SK-N-MC (cell line): ENCODE measurements around the gene POLR2L.
A peak's percentile ranks its signal among the peaks of the same experiment; 100 is the strongest.

ENCODE experiments used
- DNase-seq: peaks from one replicate; pipeline ENCODE4 v3.0.0-alpha.2; 2011; ENCODE audit warnings: low read depth, low spot score
- H3K27ac ChIP-seq: fragments of 200-600 bp; sonication (generic); 2 replicates; pipeline ENCODE4 v1.5.1; 2016; ENCODE audit warnings: mixed run types
- H3K36me3 ChIP-seq: fragments of 200-600 bp; sonication (generic); 2 replicates; pipeline ENCODE4 v1.6.1; 2017; ENCODE audit warnings: antibody characterized with exemption, low read length, mixed read lengths; ENCODE audit not compliant: insufficient read depth
- H3K4me3 ChIP-seq: fragments of 200-600 bp; sonication (generic); 2 replicates; pipeline ENCODE4 v1.5.1; 2016
- H3K9ac ChIP-seq: fragments of 200-600 bp; sonication (generic); 2 replicates; pipeline ENCODE4 v1.8.0; 2017; ENCODE audit warnings: mixed run types, mixed read lengths; ENCODE audit not compliant: insufficient read length
- H3K9me3 ChIP-seq: fragments of 200-600 bp; sonication (generic); 2 replicates; pipeline ENCODE4 v1.6.1; 2017; ENCODE audit warnings: low read depth, mild to moderate bottlenecking, antibody characterized with exemption, low read length, moderate library complexity, mixed read lengths
- EZH2 ChIP-seq: fragments of 200-600 bp; sonication (generic); IDR thresholded peaks from one replicate; pipeline ENCODE4 v1.6.1; 2017; ENCODE audit warnings: antibody characterized with exemption
- FOXP2 ChIP-seq: optimal IDR thresholded peaks from 2 replicates; pipeline ENCODE3; 2011; ENCODE audit warnings: mild to moderate bottlenecking, moderate library complexity; ENCODE audit not compliant: insufficient read depth; ENCODE audit errors: extremely low read length, control extremely low read depth
- POLR2AphosphoS5 ChIP-seq: IDR thresholded peaks from 2 replicates; pipeline ENCODE4 v1.6.1; 2012; ENCODE audit warnings: mild to moderate bottlenecking, low read depth, low read length, borderline replicate concordance

The POLR2L gene

DNA sequence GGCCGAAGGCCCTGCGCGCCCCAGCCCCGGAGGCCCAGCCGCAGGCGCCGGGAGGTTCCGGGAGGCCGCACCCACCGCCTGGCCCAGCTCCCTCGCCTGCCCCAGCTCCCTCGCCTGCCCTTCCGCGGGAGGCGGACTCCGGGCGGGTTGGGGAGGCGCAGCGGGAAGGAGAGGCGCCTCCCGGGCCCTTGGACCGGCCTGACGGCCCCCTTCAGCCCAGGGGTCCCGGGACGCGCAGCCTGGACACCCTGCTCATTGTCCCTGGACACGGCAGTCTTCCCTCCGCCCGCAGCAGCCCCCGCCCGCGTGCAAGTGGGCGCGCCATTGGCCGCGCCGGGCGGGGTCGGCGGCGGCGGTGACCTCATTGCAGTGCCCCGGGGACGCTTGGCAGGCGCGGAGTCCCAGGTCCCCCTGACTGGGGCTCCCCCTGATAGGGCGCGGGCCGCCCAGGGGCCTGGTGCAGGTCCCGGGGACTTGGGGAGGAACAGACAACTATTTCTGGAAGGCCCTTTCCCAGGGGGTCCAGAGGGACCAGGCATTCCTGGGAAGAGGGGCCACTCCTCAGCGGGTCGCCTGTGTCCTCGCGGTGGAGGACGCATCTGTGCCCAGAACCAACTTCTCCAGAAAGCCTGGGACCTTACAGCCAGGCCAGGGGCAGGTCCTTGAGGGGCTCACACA lies 9.1 kb downstream of the POLR2L start:
- H3K9me3 ChIP-seq: no peaks in the 10 kb centered on the region
- peak overlapping the region; percentile 67 for H3K9ac ChIP-seq
- H3K27ac ChIP-seq: no peak overlapping the region
- peak overlapping the region; percentile 78 for H3K4me3 ChIP-seq
- TF ChIP-seq FOXP2 (no peak), POLR2AphosphoS5 (no peak), EZH2 (no peak)
- peaks cover 15% of the 10 kb centered on the region; the same call in 1 of the 2 replicates for H3K36me3 ChIP-seq
- no peak for DNase-seq

GRCh38 chr11:832529-833113 lies 9.7 kb downstream of the POLR2L start, which contains the start of gene CD151:
Gene CD151 (plus strand): TSS chr11:832952. CDS start chr11:836070, 3,118 bp downstream.
- peak within 1 kb of the TSS; percentile 67 for H3K9ac ChIP-seq

GRCh38 chr11:831961-832528 lies 10.3 kb downstream of the POLR2L start:
- Histone ChIP-seq H3K4me3 (peak overlapping the region; percentile 84), H3K27ac (no peak overlapping the region), H3K36me3 (peaks cover 4% of the 10 kb centered on the region; the same call in 1 of the 2 replicates), H3K9ac (peak overlapping the region; percentile 57), H3K9me3 (no peaks in the 10 kb centered on the region)
- DNase-seq: no peak
- TF ChIP-seq FOXP2 (no peak), EZH2 (no peak), POLR2AphosphoS5 (no peak)

More at GRCh38 chr11:832529-833113, 9.7 kb downstream of the POLR2L start, which contains the start of gene CD151:
- peak within 1 kb of the TSS; percentile 84 for H3K4me3 ChIP-seq
- no peak for DNase-seq
- TF ChIP-seq POLR2AphosphoS5 (peak; percentile 60; the same call in 1 of the 2 replicates), FOXP2 (no peak), EZH2 (no peak)
- H3K27ac ChIP-seq: no peak within 1 kb of the TSS
- peaks cover 10% of the 10 kb centered on the region; the same call in 1 of the 2 replicates for H3K36me3 ChIP-seq
- no peaks in the 10 kb centered on the region for H3K9me3 ChIP-seq

DNA sequence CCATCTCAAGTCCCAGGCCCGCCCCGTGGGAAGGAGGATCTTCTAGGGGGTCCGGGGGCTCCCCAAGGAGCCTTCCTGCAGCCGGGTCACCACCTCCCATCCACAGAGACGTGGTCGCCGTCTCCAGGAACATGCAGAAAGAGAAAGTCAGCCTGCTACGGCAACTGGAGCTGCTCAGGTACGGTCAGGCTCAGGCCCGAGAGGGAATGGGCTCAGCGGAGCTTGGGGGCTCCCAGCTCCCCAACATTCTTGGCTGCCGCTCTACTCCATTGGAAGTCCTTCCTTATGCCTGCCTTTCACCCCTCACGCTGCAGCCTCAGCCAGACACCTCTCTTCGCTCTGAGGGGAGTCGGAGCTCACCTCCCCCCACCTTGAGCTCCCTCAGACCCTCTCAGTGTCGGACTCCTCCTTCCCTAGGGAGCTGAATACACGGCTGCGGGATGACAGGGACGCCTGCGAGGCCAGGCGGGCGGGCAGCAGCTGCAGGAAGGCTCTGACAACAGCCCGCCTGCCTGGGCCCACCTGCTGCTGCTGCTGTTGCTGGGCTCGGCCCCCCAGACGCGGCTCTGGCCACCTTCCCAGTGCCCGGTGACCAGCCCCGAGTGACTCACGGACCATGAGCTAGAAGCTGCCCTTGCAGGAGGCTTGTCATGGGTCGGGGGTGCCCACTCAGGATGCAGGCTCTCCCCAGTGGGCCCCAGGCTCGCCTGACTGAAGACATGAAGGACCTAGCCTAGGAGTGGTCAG lies 11.0 kb downstream of the POLR2L start:
- Histone ChIP-seq H3K27ac (no peak overlapping the region), H3K9me3 (no peaks in the 10 kb centered on the region), H3K4me3 (peak overlapping the region; percentile 86), H3K9ac (no peak overlapping the region), H3K36me3 (no peaks in the 10 kb centered on the region)
- TF ChIP-seq POLR2AphosphoS5 (no peak), EZH2 (no peak), FOXP2 (no peak)
- DNase-seq: no peak

DNA sequence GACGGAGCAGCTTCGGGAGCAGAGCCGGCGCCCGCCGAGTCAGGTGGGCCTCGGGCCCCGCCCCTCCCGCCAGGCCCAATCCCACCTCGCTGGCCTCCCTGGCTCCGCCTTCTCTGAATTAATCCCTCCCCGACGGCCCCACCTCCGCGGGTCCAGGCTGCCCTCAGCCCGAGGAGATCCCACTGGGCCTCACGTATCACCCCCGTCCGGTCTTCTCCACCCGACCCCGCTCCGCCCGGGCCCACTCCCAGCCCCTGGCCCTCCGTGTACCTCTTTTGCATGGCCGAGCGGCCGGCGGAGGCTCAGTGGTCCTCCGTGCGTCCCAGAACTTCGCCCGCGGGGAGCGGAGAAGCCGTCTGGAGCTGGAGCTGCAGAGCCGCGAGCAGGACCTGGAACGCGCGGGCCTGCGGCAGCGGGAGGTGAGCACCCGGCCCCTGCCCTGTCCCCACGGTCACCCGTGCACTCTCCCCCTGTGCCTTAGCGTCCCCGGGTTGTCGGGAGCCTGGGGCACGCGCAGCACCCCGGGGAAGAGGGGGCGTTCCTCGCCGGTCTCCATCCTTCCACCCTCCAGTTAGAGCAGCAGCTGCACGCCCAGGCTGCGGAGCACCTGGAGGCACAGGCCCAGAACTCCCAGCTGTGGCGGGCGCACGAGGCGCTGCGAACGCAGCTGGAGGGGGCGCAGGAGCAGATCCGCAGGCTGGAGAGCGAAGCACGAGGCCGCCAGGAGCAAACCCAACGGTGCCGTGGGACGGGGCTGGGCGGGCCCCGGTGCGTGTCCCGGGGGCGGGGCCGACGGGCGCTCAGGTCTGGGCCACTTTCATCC lies 11.8 kb downstream of the POLR2L start:
- DNase-seq: no peak
- Histone ChIP-seq H3K9me3 (no peaks in the 10 kb centered on the region), H3K27ac (no peak overlapping the region), H3K4me3 (peak overlapping the region; percentile 86), H3K36me3 (no peaks in the 10 kb centered on the region), H3K9ac (no peak overlapping the region)
- TF ChIP-seq POLR2AphosphoS5 (peak; percentile 60; the same call in 1 of the 2 replicates), FOXP2 (no peak), EZH2 (no peak)

GRCh38 chr11:829847-830294 lies 12.5 kb downstream of the POLR2L start:
- Histone ChIP-seq H3K4me3 (peak overlapping the region; percentile 86), H3K9me3 (no peaks in the 10 kb centered on the region), H3K36me3 (no peaks in the 10 kb centered on the region), H3K27ac (no peak overlapping the region), H3K9ac (no peak overlapping the region)
- DNase-seq: no peak
- TF ChIP-seq POLR2AphosphoS5 (peak; percentile 49; the same call in 1 of the 2 replicates), EZH2 (no peak)

DNA sequence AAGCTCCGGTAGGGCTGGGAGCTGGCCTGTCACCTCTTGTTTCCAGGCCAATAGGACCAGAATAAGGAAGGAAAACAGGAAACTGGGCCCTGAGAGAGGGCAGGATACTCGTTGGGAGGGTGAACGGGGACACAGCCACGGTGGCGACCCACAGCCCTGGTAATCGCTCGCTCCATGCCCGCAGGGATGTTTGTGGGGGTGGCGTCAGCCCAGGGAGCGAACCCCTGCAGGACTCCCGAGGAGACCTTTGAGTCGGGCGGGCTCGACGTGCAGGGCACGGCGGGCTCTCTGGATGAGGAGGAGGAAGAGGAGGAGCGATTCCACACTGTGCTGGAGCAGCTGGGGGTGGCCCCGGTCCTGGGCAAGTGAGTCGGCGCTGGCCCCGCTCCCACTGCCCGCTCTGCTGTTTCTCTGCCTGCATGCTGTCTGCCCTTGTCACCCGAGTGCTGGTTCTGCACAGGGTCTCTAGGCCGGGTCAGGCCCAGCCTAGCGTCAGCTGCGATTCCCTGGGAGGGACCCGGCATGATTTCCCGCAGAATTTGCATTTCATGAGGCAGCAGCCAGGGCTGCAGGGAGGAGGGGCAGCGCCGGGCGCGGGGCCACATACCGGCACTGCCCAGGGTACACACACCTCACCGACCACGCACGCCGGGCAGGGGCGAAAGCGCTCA lies 13.0 kb downstream of the POLR2L start:
- H3K4me3 ChIP-seq: peak overlapping the region; percentile 86
- no peak overlapping the region for H3K27ac ChIP-seq
- TF ChIP-seq EZH2: no peak
- TF ChIP-seq FOXP2: no peak
- no peak for TF ChIP-seq POLR2AphosphoS5
- H3K9me3 ChIP-seq: no peaks in the 10 kb centered on the region
- H3K36me3 ChIP-seq: no peaks in the 10 kb centered on the region; the same call in 1 of the 2 replicates
- DNase-seq: no peak
- H3K9ac ChIP-seq: no peak overlapping the region
